NT2/D1 (cell line): ENCODE measurements around the gene SMNDC1.

Source experiments
- SUZ12 ChIP-seq: IDR thresholded peaks from 2 replicates; pipeline ENCODE4 v1.6.1; 2011; ENCODE audit not compliant: insufficient read length, insufficient read depth; ENCODE audit errors: extremely low read depth
- YY1 ChIP-seq: IDR thresholded peaks from 2 replicates; pipeline ENCODE4 v1.6.1; 2011; ENCODE audit not compliant: insufficient read length, insufficient read depth
- ZNF274 ChIP-seq: IDR thresholded peaks from 2 replicates; pipeline ENCODE4 v1.6.1; 2011; ENCODE audit warnings: mild to moderate bottlenecking, low read depth, low read length

DNA sequence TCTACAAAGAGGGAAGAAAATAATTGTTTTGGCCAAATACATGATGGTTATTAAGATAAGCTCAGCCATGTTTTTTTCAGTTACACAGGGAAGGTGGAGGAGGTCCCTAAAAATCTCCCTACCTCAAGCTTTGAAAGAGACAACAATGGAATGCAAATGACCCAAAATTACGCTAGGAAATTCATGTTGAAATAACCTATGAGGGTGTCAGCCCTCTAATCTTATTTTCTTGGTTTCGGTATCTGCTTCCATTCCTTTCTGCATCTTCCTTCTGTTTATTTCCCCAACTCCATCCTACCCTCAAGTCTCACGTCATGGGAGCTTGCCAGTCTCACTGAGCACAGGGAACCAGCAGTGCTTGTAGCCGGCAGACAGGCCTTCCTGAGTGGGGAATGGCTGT, 40.6 kb upstream of the SMNDC1 start:
- TF ChIP-seq YY1 (no peak), ZNF274 (no peak), SUZ12 (no peak)
